Stimulated activated CD4-positive, alpha-beta T cell treated with anti-CD3 and anti-CD28 coated beads, Interleukin-15, amount 100 ng/mL, for 1 hour (primary cell): ENCODE results near the gene KLHL3.
"Not testable (repeated sequence)": the region's sequence is repeated elsewhere in the genome, so short reads cannot be mapped to it uniquely, and the experiment has no call there.

Experiments
- DNase-seq, 2 donors: peaks; one replicate each; pipeline ENCODE4 v3.0.0-alpha.2; 2020; ENCODE audit warnings: low read depth in 1 of 2, low spot score in 1 of 2

KLHL3 gene

DNA sequence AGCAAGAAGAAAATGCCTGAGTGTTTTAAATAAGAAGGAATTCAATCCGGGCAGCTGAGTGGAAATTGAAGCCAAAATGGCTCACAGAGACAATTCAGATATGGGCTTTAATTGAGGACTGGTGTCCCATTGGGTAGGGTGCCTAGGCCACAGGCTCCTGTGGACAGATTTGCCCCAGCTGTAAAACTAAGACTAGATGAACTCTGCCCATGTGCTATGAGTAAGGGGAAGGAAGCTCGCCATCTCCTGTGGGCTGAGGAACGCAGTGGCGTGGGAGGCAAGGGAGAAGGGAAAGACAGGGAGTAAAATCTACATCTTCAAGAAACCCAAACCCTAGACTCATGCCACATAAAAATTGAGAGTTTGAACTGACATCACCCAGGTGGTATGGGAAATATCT, 66.1 kb downstream of the KLHL3 start:
- no peak for DNase-seq

DNA sequence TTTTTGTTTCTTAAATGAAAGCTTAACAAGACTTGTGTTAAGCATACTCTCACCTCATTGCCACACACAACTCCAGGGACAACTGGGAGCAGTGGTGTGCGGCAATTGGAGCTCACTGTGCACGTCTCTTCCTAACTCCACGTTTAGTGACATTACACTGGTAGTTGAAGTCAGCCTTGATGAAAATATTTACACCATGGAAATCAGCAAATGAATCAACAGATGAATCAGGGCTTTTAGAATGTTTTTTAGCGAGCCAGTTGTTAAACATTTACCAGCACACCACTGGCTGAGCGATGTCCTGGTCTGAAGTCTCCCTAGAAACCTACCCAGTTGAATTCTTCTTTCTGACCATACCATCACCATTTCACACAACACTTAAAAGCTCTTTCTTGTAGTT, 67.3 kb downstream of the KLHL3 start:
- DNase-seq, result no peak

DNA sequence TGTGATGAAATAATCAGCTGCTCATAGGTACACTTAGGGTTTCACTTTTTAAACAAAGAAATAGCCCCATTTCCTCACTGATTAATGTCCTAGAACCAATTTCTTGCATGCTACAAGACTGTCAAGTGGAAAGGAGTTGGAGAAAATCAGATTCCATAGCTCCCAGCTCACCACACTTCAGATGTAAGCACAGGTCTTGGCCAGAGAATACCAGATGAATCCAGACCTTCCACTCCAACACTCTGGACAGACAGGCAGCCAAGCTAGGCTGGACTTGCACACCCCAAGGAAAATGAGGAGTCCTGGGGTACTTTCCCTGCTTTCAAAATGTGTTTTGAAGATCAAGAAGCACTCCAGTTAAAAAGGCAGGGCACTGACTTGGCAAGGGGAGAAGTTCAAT, 68.5 kb downstream of the KLHL3 start:
- DNase-seq, result no peak

DNA sequence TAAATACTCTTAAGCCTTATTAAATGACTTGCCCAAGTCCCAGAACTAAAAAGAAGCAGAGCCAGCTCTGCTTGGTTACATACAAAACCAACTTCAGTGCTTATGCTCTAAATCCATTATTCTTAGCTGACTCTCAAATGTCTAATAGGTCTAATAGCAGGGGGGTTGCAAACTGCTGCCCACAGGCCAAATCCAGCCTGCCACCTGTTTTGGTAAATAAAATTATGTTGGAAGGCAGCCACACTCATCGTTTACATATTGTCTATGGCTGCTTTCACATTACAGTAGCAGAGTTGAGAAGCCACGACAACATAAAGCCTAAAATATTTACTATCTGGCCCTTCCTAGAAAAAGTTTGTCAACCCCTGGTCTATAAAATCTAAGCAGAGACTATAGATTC, 69.0 kb downstream of the KLHL3 start:
- DNase-seq, result no peak

DNA sequence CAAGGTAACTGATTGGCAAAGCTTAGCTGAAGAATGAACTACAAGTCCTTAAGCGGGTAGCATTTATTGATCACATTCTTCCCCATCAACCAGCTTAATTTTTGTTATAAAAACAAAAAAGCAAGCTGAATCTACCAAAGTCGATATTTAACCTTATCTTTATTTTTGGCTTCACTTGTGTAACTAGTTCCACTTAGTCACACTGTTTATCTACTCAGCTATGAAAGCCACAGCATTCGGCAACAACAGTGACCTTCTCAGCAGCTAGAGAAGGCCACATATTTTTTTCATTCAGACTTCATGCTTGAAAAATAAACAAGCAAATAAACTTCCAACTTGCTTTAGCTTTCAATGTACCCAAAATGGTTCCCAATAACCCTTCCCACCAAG, 69.4 kb downstream of the KLHL3 start:
- no peak for DNase-seq

DNA sequence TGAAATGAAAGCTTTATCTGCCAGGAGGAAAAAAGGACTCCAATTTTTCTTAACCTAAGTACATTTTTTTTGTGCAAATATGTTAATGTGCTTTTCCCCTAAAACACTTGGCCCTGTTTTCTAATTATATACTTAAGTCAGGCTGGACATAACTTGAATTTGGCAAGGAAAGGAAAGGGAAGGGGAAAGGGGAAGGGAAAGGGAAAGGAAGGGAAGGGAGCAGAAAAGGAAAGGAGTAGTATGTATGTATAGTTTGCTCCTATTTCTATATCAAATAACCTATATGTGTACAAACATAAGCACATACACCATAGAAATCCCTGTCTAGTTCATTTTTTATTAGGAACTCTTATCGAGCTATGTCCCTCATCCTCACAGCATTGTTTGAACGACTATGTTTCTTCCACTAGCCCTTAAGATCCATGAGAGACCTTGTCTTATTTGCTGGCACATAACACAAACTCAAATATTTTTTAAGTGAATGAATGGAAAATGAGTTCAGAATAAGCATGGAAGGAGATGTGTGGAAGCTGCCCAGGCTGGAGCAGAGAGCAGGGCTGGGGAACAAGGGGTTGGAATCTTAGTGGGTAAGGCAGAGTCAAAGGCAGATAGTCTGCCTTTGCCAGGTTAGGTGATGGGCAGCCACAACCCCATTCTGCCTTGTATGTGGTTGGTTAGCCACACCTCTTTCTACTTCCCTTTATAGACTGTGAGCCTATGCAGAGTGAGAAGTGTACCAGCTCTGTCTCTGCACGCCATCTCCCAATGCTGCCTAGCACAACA, 70.0 kb downstream of the KLHL3 start:
- no peak for DNase-seq

DNA sequence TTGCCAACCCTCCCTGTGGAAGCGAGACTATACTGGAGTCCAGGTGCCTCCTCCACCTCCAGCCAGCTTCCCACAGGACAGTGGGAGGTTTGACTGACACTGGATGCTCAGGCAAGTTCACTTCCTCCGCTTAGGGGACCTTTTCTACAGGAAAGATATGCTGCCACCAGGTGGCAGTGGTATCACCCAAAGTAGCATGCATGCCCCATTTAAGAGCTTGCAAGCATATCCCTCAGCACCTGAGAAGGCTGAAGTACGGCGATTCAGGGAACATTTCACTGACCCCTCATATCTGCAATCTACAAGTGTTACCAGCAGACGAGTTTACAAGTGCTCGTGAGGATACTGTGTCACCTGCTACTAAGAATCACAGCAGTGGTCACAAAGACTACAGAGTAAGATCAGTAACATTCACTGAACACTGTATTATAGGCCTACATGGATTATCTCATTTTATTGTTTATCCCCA, 75.5 kb downstream of the KLHL3 start:
- peak; percentile 44 to 47 for DNase-seq

DNA sequence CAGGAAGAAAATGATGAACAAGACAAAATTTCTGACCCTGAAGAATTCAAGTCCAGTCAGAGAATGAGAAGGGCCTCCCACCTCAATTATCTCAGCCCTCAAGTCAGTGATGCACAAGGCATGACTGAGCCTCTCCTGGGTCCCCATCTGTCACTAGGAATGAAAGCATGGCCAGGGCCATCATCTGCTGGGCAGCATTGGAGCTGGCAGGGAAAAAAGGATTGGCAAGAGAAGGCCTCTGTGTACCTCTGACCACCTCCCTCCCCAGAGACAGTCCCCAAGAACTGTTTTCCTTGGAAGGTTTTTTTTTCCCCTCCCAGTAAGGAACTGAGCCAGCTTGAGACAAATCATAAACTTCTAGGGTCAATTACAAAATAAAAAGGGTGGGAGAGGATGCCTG, 76.7 kb downstream of the KLHL3 start:
- no peak for DNase-seq

DNA sequence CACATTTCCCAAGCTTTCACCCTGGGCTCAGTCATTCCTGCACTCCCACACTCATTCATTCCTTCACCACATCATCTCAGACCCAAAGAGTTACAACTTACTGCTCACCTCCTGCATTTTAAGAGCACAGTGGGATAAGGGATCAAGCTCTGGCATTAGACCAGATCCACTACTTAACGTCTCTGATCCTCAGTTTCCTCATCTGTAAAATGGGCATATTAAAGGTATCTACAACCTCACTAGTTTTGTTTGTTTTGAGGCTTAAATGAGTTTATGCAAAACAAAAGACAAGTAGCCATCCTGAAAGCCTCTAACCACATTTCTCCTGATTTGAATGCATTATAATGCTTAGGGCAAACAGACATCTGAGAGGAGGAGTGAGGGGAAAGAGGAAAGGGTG, 77.6 kb downstream of the KLHL3 start:
- DNase-seq, result no peak

DNA sequence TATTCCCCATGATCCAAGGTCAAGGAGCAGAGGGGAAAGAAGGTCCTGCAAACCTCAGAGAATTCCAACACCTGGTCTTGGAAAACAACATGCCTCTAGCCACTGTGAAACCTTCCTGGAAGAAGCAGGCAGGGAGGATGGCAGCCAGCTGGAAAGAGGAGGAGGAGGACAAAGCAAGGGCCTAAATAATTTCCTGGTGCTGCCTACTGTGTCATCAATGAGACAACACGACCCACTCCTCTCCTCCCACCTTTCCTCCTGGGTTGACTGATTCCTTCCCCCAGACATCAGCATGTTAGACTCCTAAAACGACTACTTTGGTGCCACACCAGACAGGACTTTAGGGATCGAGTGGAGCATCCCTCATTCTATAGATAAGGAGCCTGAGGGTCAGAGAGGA, 78.8 kb downstream of the KLHL3 start:
- no peak for DNase-seq

DNA sequence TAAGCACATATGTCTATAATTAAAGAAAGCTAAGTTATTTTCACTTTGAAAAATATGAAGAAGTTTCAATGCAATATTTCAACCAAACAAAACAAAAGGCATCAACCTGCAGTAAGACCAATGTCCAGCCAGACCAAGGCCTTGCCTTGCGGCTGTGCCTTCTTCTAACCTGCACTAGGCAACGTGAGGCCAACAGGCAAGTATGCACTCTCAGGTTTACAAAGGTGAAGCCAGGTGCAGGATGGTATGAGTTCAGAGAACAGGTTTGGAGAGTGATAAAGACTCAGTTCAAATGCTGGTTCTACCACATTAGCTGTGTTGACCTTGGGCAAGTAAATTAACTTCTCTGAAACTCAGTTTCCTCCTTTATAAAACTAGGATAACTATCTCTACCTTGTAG, 79.3 kb downstream of the KLHL3 start:
- no peak for DNase-seq

DNA sequence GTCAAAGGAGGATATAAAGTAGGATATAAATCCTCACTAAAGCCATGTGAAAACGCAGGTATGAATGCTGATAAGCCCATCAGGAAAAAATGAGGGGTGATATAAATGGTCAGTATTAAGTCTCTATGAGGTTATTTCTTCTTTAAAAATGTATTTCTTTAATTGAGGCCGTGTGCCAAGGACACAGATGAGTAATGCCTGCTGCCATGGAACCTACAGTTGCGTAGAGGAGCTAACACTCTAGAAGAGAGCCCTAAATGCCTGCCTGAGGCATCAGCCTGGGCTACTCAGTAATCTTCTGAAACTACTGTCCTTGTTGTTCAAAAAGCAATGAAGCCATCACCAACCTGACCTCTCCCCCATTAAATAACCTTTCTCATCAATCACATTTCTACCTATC, 84.9 kb downstream of the KLHL3 start:
- no peak for DNase-seq

DNA sequence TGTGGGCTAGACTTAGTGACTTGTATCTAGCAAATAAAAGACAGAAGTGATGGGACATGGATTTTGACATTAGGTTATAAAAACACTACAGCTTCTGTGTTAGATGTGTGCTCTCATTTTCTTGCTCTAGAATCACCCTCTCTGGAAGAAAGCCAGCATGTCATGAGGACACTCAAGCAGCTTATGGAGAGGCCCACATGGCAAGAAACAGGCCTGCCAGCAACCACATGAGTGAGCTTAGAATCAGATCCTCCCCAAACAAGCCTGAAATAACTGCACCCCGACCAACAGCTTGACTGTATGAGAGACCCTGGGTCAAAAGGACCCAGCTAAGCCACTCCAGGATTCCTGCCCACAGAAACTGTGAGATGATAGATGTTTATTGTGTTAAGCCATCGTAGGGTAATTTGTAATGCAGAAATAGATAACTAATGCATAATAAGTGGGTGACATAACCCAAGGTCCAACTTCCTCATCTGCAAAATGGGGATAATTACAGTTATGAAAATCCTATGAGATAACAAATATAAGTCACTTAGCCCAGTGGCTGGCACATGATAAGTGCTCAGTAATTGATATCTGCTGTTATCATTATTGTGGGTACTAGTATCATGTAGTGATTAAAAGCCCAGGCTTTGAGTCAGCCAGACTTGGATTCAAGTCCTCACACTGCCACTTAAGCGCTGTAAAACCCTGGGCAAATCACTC, 86.5 kb downstream of the KLHL3 start:
- no peak for DNase-seq

DNA sequence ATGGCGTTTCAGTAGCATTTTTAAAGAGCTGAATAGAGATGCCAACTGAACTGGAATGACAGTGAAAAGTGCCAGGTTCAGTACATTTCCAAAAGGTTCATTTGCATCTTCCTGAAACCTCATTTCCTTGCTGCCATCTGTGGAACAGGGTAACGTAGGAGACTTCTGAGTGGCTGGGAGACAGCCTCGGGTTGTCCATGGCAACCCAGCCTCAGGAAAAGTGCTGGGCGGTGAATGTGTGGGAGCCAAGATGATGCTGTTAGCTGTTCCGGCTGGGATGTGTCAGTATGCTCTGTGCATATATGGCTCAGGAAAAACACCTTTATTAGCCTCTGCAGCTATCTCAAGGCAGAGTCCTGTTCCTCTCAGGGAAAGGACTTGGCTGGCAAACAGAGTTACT, 87.5 kb downstream of the KLHL3 start:
- no peak for DNase-seq

DNA sequence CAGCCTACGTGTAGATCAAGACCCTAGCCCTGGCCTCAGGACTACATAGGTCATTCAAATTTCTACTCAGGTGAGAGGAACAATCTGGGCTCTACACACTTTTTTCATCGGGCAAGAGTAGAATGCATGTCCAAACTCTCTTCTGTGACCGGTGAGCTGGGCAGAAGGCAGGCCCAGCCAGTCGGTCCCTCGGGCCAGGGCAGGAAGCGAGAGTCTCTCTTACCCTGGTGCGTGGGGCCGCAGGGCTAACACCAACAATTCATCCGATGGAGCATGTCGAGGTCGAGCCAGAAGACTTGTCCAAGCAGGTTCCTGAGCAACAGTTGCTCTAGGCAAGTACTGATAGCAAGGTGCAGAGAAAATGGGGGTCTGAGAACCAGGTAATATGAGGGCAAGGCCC, 88.5 kb downstream of the KLHL3 start:
- DNase-seq, result no peak

DNA sequence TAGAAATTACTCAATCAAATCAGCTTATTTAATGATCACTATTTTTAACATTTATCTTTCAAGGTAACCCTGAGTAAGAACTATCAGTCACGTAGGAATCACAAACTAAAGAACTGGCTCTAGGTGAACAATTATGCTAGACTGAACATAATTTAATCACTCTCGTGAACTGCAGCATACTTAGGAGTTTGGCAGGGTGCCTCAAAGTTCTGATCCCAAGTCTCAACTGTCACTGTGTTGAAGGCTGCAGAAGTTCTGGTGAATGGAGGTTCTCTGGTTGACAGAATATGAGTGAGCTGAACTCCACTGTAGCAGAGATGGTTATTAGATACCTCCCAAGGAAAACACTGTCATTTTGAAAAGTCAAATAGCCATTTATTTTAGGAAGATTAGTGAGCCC, 89.1 kb downstream of the KLHL3 start:
- no peak for DNase-seq

DNA sequence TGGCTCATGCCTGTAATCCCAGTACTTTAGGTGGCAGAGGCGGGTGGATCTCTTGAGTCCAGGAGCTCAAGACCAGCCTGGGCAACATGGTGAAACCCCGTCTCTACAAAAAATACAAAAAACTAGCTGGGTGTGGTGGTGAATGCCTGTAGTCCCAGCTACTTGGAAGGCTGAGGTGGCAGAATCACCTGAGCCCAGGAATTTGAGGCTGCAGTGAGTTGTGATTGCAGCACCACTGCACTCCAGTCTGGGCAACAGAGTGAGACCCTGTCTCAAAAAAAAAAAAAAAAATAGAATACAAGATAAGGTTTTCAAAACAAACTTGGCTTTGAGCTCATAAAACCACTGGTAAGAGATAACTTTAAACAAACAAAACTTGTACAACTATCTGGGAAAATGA, 92.8 kb downstream of the KLHL3 start:
- not testable (repeated sequence) for DNase-seq

DNA sequence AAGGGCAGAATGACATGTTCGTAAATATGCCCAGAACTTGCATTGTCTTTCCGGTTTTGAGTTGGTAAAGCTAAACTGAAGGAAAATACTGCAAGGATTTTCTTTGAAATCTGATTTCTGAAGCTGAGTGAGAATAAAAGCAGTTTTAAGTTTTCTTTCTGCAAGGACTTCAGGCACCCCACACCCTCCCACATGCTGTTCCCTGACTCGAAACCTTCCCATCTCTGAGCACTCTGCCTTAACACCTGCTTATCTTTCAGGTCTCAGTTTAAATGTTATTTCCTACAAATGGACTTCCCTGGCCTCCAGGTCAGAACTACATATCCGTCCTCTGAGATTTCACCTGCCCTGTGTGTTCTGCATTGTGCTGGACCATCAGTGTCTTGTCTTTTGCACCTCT, 93.8 kb downstream of the KLHL3 start:
- no peak for DNase-seq

DNA sequence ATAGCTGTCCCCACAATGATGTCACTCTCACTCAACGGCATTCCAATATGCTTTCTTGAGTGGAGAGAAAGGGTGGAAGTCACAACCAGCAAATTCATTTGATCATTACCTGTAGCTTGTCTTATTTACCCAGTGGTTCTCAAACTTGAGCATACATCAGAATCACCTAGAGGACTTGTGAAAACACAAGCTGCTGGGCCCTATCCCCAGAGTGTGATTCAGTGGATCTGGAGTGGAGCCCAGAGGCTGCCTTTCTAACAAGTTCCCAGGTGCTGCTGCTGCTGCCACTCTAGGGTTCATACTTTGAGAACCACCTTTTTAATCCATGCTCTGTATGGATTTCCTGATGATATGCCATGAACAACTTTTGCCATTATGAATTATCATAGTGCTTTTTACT, 94.7 kb downstream of the KLHL3 start:
- DNase-seq, result no peak

DNA sequence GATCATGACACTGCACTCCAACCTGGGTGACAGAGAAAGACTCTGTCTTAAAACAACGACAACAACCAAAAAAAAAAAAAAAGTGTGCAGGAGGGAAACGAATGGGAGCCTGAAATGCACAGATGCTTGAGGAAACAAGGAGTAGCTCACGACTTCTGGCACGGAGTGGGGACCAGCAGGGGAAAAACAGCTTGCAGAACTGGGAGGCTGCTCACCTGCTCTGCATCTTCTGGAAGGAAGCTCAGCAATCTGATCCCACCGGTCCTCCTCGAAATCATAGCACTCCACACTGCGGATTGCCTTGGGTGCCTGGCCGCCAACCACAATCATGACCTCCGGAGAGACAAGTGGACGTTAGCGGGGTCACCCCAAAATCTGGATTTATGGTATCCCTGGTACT, 96.2 kb downstream of the KLHL3 start:
- DNase-seq, result no peak

DNA sequence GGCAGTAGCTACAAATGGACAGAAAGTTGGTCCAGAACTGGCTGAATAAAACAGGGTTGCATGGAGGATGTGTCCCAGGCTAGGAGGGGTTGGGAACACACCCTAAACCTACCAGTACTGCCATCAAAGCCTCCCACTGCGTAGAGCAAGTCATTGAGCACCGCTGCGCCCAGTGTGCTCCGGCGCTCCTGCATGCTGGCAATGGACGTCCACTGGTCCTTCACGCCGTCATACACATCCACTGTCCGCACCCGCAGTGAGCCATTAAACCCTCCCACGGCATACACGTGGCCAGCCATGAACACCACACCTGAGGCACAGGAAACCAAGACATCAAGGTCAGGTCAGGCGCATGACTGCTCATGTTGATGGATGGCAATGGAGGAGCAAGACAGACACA, 97.0 kb downstream of the KLHL3 start:
- no peak for DNase-seq

DNA sequence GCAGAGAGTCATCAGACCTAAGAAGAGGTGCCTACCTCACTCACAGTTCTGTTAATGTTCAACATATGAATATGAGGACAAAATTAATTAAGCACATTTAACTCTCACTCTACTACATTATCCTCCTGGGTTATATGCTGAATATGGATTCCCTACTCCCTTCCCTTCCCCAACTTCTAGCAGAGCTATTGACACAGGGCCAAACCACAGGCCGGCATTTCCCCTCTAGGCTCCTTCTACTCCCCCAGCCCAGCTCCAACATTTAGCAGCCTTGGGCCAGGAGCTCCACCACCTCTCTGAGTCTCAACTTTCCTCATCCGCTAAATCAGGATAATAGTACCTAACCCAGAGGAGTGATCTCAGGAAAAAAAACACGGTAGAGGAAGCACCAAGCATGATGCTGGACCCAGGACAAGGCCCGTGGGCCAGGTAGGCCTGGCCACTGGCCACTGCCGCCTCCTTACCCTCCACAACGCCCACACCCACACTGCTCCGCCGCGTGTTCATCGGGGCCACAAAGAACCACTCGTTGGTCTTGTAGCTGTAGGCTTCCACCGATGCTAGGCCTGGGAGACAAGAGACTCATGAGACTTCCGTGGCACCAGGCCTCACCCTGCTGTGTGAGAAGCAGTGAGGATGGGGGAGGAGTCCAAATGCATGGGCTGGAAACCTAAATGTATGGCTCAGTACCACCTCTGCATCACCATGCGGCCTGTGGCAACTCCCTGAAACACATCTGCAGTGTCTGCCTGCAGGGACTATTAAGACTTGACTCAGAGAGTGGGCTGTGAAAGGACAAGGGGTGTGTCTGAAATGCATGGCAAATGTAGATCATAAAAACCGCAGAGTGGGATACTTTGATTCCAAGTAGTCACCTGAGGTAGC, 98.8 kb downstream of the KLHL3 start:
- no peak for DNase-seq
